Measurements from ENCODE around the gene PTH1R.

GRCh38 chr3:46851364-46852333, 25.9 kb upstream of the PTH1R start:
- no peak for TF ChIP-seq REST (IDR thresholded peaks at IDR 0.05; ENCODE audit: insufficient replicate concordance, low read depth)
- no peak for TF ChIP-seq CTCF (IDR thresholded peaks at IDR 0.05; ENCODE audit: insufficient read depth, low read length)
- TF ChIP-seq POLR2AphosphoS5 (IDR thresholded peaks at IDR 0.05; ENCODE audit: low read depth): no peak
- TF ChIP-seq GABPA (IDR thresholded peaks at IDR 0.05; ENCODE audit: low read depth): no peak
